NCI-H187 (cell line): ENCODE data around the gene SUZ12.
"Not testable (repeated sequence)": the region's sequence is repeated elsewhere in the genome, so short reads cannot be mapped to it uniquely, and the experiment has no call there.

ENCODE experiments used
- DNase-seq, 2 experiments: peaks; one replicate each; lab custom pipeline; 2025; lab: John Stamatoyannopoulos, UW

Gene SUZ12

DNA sequence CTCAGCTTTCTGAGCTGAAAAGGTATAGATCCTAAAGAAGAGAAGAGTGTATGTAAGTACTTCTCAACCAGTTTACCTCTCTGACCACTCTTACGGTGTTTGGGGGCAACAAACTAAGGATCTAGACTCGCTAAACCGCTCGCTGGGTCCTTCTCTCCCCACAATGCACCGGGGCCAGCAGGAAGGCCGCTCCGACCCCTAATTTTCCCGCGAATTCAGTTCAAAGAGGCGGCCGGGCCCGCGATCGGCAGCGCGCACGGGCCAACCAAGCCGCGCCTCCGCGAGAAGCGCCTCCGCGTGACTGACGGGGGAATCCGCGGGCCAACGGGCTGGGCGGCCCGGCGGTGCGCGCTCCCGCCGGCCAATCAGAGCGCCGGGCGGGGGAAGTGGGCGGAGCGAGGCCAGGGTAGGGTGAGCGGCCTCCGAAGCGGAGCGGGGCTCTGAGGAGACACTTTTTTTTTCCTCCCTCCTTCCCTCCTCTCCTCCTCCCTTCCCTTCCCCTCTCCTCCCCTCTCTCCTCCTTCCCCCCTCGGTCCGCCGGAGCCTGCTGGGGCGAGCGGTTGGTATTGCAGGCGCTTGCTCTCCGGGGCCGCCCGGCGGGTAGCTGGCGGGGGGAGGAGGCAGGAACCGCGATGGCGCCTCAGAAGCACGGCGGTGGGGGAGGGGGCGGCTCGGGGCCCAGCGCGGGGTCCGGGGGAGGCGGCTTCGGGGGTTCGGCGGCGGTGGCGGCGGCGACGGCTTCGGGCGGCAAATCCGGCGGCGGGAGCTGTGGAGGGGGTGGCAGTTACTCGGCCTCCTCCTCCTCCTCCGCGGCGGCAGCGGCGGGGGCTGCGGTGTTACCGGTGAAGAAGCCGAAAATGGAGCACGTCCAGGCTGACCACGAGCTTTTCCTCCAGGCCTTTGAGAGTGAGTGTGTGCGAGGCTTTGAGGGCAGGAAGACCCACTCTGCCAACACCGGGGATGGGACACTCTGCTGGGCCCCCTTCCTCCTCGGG is at the start of gene SUZ12:
SUZ12 (plus strand) TSS at position 393 of the 995 bp plus-strand sequence; CDS start at position 633, 240 bp downstream.
- DNase-seq = peak; percentile 79

DNA sequence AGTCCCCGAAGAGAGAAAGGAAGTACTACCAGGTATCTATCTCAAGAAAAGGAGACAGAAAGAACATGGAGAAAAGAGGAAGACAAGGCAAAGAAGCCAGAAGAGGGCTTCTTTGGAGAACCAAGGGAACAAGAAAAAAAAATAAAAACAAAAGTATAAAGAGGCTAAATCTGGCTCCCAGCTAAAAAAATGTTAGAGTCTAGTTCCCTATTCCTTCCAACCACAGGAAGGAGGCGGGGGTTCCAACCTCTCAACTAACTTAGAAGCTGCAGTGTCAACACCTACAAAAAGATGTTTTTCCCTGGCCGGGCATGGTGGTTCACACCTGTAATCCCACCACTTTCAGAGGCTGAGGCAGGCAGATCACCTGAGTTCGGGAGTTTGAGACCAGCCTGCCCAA is 48.7 kb upstream of the SUZ12 start:
- DNase-seq = no peak

DNA sequence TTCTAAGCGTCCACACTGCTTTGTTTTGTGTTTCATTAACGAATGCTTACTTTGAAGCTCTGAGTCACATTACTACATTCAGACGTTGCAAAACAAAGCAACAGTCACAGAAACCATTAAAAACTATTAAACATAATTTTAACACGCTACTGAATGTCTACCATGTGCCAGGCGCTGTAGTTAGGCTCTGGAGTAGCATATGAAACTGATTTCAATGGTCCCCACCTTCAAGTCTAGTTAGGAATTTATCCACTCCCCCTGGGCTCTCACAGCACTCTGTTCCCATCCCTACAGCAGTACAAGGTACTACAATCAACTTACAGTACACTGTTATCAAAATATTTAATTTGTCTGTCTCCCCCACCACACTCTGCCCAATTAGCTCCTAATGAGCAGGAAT is 35.9 kb upstream of the SUZ12 start:
- no peak for DNase-seq

DNA sequence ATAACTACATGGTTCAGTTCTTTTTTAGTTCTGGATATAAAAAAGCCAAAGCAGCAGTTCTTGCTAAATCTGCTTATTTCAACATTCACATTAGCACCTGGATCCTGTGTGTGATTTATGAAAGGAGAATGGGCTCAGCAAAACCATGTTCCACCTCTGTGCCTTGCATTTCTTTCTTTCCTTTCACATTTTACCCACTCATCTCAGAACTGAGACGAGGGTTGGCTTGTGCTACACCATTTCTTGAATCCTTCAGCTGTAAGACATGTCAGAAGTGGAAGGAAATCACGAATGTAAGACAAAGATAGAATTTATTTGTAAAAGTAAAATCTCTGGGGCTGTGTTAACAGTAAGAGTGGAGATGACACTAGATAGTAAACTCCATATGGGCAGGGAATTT is 34.1 kb upstream of the SUZ12 start:
- DNase-seq = no peak

DNA sequence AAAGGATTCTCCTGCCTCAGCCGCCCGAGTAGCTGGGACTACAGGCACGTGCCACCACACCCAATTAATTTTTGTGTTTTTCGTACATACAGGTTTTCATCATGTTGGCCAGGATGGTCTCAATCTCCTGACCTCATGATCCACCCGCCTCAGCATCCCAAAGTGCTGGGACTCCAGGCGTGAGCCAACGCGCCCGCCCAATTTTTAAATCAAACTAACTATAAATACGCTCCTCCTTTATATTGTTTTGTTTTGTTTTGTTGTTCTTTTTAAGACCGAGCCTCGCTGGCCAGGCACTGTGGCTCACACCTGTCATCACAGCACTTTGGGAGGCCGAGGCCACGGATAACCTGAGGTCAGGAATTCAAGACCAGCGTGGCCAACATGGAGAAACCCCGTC is 33.4 kb upstream of the SUZ12 start:
- no peak for DNase-seq

DNA sequence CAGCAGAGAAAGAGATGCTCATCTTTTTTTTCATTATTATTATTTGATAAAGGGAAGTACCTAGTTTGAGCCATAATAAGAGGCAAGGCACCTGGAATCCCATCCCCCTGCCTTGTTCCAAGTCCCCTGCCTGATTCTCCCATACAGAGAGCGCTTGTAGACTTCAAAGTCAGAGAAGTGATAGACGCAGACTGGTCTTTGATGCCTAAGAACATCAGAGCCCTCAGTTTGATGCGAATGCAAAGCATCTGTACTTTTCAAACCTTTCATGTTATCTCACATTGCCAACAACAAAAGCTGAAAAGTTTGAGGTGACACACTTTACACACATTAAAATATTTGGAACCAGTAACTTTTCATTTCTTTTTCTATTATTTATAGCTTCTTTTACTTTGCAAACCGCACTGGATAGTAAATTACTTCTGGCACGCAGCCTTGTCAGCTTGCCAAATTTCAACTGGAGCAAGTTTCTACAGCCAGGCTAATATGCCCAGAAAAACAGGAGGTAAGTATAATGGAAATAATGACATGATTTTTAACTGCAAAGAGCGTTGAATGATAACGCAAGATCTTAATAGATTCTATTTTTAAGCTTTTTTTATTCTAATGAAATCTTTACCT is 29.4 kb upstream of the SUZ12 start:
- DNase-seq = no peak

DNA sequence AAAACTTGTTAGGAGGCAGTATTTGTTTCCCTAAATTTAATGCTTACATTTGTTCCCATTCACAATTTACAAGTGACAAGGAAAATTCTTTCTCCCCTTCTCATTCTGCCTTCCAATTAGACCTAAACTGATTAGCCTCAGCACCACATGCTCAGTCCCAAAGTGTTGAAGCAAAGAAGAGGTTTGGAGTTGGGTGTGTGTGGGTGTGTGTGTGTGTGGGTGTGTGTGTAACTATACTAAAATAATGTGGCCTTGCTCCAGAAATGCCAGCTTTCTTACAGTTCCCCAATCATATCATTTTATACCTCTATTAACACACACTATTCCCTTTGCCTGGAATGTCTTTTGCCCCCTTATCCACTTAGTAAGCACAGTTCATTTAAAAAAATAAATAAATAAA is 28.4 kb upstream of the SUZ12 start:
- no peak for DNase-seq

DNA sequence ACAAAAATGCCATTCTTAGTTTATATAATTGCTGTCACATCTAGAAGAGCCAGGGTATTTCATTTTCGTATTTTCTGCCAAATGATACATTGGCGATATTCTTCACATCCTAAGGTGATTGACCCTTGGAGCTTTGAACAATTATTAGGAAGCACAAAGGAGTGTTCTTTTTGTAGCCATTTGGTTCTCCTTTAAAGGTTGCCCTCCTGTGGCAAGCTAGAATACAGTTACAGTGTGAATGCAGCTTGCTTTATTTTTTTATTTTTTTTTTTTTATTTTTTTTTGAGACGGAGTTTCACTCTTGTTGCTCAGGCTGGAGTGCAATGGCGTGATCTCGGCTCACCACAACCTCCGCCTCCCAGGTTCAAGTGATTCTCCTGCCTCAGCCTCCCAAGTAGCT is 24.1 kb upstream of the SUZ12 start:
- not testable (repeated sequence) for DNase-seq

DNA sequence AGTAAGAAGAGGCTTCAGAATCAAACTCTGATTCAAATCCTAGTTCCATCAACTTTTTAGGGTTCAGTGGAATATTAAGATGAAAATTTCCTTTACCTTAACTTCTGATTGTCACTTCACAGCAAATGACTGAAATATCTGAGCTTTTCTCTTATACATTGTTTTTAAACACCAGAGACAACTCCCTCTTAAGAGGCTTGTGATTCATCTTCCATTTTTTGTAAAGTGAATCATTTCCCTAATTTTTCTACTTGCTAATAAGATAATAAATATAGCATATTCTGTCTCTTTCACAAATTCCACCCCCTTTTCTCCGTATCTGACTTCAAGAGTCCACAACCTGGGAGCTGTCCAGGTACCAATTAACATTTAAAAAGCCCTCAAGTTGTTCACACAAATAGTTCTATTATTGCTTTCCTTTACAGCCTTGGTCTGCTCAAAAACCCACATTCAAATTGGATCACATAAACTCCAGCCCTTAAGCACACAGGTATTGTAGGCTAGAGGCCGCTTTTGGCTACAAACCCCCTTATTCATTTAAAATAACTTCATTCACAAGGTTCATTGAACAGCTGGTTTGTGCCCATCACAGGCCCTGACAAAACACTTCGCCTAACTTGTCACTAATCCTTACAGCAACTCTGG is 21.2 kb upstream of the SUZ12 start:
- DNase-seq = no peak

DNA sequence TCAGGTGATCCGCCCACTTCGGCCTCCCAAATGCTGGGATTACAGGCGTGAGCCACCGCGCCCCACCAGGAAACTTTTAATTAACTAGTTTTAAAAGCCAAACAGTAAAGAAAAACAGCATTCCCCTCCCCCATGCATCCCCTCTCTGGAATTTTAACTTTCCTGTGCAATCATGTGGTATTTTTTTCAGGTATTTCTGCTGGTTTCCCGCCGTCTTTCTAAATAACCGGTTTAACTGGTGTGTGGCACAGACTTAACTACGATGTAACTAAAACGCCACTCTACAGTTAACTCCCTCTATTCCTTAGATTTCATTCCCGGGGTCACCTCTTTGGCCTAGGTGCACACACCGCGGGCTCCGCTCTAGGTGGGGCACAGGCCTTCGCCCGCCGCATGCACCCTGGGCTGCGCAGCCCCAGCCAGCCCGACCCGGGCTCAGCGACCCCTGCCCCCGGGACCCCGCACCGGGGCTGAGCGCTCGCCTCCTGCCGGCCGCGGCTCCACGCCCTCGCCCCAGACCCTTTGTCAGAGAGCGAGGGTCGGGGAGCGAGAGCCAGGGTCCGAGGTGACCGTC is 20.2 kb upstream of the SUZ12 start:
- DNase-seq = no peak

DNA sequence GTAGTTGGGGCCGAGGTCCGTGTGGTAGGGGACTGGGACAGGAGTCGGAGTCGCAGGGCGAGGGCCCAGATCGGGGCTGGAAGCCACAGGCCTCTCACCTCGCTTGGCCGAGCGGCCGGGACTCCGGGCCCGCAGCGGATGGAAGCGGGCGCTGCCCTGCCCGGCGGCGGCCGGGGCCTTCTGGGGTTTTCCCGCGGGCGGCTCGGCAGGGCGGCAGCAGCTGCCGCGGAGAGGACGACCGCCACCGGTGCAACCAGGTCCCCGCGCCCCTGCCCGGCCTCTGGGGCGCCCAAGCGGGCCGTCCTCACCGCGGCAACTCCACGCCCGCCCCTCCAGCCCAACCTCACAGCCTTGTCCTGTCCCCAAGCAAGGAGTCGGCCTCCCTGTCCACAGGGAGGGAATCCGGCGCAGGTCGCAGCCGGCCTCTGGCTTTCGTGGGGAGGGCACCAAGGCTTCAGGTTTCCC is 19.7 kb upstream of the SUZ12 start:
- DNase-seq = no peak

DNA sequence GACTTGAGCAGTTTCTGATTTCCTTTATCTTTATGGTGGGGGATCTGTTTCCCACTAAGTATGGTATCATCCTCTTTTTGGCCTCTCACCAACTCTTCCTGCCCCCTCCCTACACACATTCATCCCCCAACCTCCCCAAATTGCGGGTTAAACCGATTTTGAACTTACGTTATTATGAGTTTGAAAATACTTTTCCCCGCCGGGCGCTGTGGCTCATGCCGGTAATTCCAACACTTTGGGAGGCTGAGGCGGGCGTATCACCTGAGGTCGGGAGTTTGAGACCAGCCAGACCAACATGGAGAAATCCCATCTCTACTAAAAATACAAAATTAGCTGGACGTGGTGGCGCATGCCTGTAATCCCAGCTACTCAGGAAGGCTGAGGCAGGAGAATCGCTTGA is 19.1 kb upstream of the SUZ12 start:
- DNase-seq = not testable (repeated sequence)

DNA sequence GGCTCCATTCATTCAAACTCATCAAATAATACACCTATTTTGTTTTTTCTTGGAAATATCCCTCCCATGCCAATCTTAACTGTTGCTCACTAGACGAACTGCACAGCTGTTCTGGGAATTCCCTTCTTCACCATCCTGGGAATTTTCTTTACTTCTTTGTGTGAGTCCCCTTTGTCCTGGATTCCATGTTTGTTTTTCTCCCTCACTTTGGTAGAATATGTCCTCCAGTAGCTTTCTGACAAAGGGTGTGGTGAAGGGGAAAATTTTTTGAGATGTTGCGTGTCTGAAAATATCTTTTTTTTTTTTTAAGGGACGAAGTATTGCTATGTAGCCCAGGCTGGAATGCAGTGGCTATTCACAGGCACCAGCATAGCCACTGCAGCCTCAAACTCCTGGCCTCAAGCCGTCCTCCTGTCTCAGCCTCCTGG is 18.1 kb upstream of the SUZ12 start:
- no peak for DNase-seq

DNA sequence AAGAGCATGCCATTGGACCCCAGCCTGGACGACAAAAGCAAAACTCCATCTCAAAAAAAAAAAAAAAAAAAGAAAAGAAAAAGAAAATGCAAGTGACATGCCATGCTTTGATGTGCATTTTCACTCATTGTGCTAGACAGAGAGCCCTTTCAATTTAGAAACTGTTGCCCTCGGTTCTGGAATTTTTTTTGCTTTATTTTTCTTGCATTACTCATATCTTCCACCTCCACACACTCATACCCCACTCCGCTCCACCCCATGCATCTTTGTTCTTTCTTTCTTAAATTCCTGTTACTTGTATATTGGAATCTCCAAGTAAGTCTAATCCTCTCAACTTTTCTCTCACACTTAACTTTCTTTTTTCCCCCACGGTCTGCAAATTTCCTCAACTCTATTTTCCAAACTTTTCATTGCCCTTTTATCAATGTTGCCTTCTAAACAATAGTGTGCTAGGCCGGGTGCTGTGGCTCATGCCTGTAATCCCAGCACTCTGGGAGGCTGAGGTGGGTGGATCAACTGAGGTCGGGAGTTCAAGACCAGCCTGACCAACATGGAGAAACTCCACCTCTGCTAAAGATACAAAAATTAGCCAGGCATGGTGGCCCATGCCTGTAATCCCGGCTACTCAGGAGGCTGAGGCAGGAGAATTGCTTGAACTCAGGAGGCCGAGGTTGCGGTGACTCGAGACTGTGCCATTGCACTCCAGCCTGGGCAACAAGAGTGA is 16.8 kb upstream of the SUZ12 start:
- no peak for DNase-seq

DNA sequence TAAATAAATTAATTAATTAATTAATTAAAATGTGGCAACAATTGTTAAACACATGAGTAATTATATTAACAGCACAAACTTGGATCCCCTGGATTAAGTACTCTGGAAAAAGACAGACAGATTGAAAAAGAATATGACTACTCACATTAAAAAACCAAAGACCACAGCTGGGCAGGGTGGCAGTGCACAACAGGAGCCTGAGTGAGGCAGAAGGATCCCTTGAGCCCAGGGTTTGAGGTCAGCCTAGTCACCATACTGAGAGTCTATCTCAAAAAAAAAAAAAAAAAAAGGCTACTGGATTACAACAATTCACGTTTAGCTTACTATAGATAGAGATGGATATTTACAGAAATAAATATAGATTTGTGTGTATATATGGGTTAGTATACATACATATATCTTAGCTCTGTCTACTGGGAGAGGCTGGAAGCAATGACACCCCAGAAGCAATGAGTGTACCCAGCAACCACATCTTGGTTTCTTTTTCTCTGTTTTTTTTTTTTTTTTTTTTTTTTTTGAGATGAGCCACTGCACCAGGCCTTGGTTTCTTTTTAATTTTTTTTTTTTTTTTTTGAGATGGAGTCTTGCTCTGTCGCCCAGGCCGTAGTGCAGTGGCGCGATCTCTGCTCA is 10.6 kb upstream of the SUZ12 start:
- DNase-seq = no peak

DNA sequence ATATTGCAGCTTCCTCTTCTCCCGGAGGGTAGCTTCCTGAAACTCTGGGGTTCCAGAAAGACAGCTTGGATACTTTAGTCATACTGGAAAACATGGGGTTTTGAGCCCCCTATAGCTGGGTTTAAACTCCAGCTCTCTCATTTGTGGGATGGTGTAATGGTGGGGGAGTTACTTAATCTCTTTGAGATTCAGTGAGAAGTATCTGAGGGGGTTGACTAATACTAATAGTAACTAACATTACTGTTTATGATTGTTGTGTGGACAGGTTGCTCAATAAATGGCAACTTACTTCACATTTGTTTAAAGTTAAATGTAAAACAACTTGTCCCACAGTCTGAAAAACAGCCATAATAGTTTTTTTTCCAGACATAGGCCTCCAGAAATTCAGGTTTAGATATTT is 5.1 kb upstream of the SUZ12 start:
- DNase-seq = no peak

DNA sequence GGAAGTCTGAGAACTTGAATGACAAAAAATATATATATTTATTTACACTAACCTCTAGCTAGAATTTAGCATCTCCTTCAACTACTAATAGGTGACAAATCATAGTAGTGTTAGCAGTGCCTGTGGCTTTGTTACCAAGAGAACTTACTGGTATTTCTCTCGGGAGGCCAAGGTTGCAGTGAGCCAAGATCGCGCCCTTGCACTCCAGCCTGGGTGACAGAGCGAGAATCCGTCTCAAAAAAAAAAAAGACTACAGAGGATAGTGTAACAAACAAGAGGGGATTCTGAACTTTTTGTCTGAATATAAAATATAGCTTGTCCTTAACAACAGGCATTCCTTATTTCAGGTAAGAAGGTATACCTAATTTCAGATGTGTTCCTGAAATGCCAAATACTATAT is 1.3 kb upstream of the SUZ12 start:
- DNase-seq = no peak

DNA sequence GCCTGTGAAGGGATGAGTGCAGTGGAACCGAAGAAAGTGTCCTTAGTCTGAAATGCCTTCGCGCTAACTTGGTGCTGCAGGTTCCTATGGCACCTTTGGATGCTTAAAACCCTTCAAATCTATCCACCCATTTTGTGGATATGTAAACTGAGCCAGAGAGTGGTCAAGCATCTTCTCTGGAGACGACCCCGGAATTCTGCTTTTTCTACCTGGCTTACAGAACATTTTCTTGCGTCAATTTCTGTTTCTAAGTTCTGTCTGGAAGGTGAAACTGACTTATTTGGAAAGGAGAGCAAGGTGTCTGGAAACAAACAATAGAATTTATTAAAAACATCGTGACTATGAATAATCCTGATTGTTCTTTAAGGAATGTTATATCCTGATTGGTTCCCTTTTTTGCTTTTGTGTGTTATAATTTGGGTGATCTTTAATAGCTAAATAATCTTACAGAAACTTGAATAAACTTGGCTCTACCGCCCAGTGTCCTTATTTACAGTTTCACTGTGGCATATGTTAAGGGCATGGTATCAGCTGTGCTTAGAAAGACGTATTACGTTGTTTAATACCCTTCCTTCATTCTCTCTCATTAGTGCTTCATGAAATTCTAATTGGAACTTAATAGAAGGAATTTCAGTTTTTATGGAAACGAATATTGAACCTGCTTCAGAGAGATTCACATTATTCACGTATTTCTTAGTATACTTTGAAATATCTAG is 1.3 kb downstream of the SUZ12 start:
- not testable (repeated sequence) for DNase-seq

DNA sequence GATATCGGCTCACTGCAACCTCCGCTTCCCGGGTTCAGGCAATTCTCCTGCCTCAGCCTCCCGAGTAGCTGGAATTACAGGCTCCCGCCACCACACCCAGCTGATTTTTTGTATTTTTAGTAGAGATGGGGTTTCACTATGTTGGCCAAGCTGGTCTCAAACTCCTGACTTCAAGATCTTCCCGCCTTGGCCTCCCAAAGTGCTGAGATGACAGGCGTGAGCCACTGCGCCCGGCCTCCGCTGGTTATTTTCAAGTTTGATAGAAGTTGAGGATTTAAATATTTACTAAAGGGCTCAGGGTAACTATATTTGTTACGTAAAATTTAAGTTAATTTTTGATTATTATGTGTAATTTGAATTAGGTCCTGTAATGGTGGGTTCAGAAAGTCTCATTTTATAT is 5.1 kb downstream of the SUZ12 start:
- not testable (repeated sequence) for DNase-seq

DNA sequence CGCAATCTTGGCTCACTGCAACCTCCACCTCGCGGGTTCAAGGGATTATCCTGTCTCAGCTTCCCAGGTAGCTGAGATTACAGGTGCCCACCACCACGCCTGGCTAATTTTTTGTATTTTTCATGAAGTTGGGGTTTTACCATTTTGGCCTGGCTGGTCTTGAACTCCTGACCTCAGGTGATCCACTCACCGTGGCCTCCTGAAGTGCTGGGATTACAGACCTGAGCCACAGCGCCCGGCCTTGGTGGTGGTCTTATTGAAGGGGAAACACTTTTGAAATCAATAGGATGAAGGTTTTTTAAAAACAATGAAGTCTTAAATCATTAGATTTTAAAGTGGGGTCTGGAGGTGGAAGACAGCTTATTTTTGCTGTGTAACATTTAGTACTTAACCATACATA is 5.6 kb downstream of the SUZ12 start:
- not testable (repeated sequence) for DNase-seq
